Effector CD4-positive, alpha-beta T cell (primary cell): ENCODE data around the gene SENP7.
"Not testable (repeated sequence)": the region's sequence is repeated elsewhere in the genome, so short reads cannot be mapped to it uniquely, and the experiment has no call there.

ENCODE experiments used
- DNase-seq: peaks from one replicate; pipeline ENCODE4 v3.0.0-alpha.2; 2020

The SENP7 gene

DNA sequence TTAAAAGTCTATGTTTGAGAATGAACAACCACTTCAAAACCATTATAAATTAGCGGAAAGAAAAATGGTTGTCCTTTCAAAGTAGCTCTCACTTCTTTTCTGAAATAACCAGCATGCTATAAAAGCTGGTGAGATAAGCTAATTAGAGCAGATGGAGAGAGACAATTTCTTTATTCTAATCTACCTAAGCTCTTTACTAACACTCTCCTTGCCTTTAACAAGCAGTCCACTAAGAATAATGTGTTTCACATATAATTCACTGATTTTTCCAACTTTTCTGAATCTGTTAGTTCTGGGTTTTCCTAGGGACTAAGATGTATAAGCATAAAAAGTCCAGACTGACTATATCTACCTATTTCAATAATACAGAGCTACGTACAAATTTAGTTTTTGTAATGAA lies 192.5 kb downstream of the SENP7 start, which contains the start of gene IMPG2:
Gene IMPG2 (minus strand): TSS at position 101 of the 400 bp plus-strand sequence. CDS start 203 bp downstream, outside the sequence.
- no peak for DNase-seq

DNA sequence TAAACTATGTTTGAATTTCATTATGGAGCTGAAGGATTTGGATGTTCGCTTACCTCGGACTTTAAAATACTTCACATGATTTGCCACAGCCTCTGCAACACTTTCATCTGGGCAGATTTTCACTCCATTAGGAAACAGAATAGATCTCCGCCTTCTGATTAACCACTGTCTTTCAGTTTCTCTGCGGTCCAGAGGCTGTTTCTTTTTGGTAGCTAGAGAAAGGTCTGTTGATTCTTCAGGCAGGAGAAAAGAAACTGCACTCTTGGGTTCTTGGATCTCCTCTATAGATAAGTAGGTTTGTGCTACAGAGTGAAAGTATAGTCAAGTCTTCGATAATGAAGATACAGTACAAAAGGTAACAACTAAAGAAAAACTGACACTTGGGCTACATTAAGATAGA lies 193.5 kb downstream of the SENP7 start:
- no peak for DNase-seq

DNA sequence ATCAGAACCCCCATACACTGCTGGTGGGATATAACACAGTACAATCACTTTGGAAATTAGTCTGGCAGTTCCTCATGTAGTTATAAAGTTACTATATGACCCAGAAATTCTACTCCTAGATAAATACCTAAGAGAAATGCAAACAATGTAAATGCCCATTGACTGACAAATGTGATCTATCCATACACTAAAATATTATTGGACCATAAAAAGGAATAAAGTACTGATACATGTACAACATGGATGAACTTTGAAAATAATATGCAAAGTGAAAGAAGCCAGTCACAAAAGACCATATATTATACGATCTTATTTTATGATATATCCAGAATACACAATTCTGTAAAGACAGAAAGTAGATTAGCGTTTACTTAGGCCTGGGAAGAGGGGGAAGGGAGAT lies 200.5 kb downstream of the SENP7 start:
- no peak for DNase-seq

DNA sequence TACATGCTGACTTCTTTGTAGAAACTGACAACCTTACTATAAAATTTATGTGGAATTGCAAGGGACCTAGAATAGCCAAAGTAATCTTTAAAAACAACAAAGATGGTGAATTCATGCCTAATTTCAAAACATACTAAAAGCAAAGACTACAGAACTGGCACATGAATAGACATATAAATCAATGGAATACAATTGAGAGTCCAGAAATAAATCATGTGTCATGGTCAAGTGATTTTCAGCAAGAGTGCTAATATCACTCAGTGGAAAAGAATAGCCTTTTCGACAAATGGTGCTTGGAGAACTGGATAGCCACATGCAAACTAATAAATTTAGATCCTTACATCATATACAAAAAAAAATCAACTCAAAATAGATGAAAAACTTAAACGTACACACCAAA lies 201.3 kb downstream of the SENP7 start:
- no peak for DNase-seq

DNA sequence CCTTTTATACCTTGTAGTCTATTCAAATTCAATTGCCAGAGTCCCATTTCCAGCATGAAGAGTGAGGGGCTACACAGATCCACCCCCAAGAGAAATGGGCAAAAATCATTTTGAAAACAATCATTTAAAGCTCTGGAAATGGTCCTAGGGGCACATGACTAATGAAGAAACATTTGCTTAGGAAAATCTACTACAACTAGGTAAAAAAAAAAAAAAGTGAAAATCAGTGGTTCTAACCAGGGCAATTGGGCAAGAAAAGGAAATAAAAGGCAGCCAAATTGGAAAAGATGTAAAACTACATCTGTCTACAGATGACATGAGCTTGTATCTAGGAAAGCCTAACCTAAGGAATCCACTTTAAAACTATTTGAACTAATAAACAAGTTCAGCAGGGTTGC lies 202.0 kb downstream of the SENP7 start:
- no peak for DNase-seq

DNA sequence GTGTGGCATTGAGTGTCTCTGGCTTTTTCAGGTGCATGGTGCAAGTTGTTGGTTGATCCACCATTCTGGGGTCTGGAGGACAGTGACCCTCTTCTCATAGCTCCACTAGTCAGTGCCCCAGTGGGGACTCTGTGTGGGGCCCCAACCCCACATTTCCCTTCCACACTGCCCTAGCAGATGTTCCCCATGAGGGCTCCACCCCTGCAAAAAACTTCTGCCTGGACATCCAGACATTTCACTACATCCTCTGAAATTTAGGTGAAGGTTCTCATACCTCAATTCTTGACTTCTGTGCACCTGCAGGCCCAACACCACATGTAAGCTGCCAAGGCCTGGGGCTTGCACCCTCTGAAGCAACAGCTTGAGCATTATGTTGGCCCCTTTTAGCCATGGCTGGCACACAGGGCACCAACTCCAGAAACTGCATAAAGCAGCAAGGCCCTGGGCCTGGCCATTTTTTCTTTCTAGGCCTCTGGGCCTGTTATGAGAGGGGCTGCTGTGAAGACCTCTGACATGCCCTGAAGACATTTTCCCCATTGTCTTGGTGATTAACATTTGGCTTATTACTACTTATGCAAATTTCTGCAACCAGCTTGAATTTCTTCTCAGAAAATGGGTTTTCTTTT lies 204.8 kb downstream of the SENP7 start:
- not testable (repeated sequence) for DNase-seq

DNA sequence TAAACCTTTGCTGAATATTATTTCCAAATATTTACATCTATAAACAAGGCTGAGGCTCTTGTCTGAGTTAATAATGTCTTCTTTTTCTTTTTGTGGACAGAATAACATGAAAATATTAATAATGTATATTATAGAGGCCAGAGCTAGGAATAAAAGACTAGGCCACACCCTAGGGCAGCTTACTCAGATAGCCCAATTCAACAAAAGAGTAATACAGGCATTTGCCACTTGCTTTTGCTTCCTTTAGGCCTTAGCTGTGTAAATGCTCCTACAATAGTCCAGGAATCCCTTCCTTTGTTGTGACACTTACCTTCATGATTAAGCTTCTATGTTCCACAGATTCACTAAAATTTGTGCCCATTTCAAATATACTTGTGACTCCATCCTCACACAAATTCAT lies 209.2 kb downstream of the SENP7 start:
- no peak for DNase-seq

DNA sequence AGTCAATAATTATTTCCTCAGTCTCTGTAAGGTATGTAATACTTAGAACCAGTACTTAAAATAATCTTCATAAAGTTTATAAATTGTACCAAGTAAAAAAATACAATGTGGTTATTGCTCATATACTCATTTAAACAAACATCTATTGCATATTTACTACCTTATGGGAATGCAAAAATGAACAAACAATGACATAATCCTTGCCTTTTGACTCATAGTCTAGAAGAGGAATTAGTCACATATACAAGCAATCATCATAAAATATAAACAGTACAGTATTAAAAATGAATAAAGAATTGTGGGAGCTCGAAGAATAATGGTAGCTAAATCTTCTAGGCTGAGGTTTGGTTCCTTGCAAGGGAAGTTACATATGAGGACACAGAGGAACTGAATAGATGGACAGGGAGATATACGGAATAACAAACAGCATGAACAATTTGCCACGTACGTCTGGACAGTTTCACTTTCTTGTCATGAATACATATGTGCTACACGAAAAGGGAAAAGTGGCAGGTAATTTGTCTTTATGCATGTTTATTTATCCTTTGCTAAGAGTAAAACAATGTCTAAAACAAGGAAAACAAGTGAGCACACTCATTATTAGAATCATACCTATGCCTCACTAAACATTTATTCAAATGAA lies 209.8 kb downstream of the SENP7 start:
- DNase-seq: no peak

DNA sequence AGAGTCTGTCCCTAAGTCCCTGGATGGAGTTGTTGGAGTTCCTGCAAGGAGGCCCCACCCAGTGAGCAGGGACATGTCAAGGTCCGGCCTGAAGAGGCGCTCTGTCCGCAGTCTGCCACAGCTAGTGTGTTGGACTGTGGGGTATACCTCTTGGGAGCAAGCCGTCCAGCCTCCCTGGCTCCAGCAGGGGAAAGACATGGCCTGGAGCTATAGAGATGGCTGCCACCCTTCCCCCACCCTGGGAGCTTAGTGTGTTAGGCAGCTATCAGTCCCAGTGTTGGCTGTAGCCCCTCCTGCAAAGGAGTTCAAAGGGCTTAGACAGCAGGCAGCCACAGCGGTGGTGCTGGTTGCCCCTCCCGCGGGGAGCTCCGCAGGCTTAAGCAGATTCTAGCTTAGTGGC lies 212.9 kb downstream of the SENP7 start:
- no peak for DNase-seq

DNA sequence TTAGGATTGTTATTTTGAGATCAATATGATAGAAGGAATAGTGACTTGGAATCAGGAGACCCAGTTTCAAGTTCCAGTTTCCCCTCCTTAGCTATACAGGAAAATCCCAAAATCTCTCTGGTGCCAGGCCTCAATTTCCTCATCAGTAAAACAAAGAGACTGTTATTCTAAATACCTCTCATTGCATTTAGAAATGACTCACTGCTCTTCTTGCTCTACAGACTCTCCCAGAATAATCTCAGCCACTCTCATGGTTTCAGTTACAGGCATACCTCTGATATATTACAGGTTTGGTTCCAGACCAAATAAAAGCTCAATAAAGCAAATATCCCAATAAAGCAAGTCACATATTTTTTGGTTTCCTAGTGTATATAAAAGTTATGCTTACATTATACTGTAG lies 221.0 kb downstream of the SENP7 start:
- DNase-seq: no peak

DNA sequence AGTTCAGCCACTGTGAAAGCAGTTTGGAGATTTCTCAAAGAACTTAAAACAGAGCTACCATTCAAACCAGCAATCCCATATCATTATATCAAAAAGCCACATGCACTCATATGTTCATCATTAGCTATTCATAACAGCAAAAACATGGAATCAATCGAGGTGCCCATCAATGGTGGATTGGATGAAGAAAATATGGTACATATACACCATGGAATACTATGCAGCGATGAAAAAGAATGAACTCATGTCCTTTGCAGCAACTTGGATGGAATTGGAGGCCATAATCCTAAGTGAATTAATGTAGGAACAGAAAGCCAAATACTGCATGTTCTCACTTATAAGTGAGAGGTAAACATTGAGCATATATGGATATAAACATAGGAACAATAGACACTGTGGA lies 224.7 kb downstream of the SENP7 start:
- no peak for DNase-seq

DNA sequence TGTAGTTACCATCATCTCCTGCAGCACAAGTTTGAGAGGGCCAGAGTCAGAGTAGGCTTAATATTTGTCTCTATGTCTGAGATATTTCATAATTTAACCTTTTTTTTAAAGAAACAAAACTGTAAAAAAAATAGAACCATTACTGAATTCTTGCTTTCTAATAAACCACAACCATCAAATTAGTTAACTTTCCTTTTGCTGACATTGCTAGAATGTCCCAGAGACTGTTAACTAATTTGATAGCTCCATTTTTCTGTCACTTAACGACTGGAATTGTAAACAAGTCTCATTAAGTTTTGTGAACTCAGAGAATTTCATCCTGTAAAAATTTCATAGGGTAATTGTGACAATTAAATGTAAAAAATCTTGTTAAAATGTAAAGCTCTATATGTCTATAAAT lies 228.3 kb downstream of the SENP7 start:
- no peak for DNase-seq

DNA sequence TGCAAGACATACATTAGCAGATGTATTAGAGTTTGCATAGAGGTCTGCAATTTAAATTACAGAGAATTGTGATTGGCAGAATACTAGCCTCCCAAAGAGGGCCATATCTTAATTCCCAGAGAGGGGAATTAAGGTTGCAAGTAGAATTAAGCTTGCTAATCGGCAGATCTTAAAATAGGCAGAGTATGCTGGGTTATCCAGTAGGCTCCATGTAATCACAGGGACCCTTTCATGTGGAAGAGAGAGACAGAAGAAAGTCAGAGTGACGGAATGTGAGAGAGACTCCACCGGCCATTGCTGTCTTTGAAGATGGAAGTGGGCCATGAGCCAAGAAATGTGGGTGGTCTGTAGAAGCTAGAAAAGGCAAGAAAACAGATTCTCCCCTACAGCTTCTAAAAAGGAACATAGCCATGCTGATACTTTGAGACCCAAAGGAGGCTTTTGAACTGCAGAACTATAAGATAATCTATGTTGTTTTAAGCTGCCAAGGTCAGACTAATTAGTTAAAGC lies 231.4 kb downstream of the SENP7 start:
- no peak for DNase-seq

DNA sequence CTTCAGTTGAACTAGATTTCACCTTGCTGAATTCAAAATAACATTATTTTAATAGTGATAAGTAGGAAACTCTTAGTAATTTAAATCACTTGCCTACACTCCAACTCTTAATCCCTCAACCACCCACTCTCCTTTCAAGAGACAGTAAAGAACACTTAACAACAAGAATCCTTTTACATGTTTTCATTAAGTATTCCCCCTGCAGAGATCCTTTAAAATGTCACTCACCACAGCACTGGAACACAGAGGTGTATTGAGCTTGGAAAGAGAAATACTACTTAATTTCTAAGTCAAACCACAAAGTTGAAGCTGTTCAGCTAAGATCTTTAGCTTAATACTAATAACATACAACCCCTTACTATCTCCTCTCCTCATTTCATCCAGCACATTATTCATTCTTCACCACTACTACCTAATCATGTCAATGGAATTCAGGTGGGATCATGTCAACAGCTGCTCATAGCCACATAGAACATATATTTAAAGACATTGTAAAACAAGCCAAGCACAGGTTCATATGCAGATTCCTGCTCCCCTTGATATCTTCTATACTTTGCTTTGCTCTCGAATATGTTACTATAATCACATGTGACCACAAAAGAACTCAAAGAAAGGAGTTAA lies 233.1 kb downstream of the SENP7 start:
- no peak for DNase-seq

DNA sequence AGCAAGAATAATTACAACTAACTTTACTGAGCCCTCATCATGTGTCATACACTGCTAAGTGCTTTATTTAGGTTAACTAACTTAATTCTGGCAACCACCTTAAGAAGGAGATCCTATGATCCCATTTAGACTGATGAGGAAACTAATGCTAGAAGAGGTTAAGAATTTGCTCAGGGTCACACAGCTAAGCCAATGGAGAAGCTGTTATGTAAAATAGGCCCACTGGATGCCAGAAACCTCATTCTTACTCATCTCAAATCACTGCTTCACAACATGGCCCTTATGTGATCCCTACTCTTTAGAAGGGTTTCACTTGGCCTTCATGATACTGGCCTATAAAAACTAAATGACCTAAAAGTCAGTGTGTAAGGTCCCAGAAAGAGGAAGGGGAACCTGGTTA lies 233.8 kb downstream of the SENP7 start:
- no peak for DNase-seq

DNA sequence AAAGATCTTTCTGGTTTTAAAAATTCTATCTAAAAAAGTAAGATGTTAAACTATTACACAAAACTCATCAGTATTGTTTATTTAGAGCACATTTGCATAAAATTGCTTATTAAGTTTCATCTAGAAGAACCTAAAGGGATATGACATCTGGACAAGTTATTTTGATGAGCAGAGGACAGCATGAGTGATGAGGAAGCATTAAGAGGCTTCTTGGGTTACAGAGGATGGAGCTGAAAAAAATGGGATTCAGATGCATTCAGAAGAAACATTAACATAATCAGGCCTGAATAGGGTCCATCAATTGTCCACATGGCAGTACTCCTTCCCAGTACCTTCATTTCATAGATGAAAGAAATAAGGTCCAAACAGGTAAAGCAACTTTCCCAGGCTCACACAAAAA lies 234.3 kb downstream of the SENP7 start:
- DNase-seq: no peak
